ENCODE data around the gene ST6GALNAC4. TPM values are rescaled to one million over a fixed set of nuclear protein-coding genes. Genes with fewer than 3 reads are reported as not detected.

The ST6GALNAC4 gene
- total RNA-seq, 1 experiment from 2014 or later, result 15.4 TPM

GRCh38 chr9:127963359-127964064 is 46.7 kb upstream of the ST6GALNAC4 start:
- Histone ChIP-seq H2AK5ac (ENCODE audit: insufficient read length, low read length) (no peak overlapping the region), H4K20me1 (ENCODE audit: control insufficient read depth, insufficient read depth, insufficient read length) (no peaks in the 10 kb centered on the region), H3K4me2 (ENCODE audit: insufficient read depth, insufficient read length, low read length) (no peak overlapping the region), H3K4me1 (ENCODE audit: insufficient read depth, low read length) (no peaks in the 10 kb centered on the region; the same call in 1 of the 2 replicates), H4K5ac (ENCODE audit: insufficient read length, low read depth, low read length) (no peak overlapping the region), H3K14ac (ENCODE audit: insufficient read depth, low read length) (peak overlapping the region; percentile 34; the same call in 1 of the 2 replicates), H3K79me2 (ENCODE audit: insufficient read depth, low read length) (peaks cover 13% of the 10 kb centered on the region; the same call in 1 of the 2 replicates), H3K23ac (ENCODE audit: insufficient read length, low read depth, low read length) (no peak overlapping the region), H2BK20ac (ENCODE audit: low read depth, low read length, poor library complexity, severe bottlenecking) (no peak overlapping the region), H2BK12ac (ENCODE audit: insufficient read length, low read depth, low read length) (no peak overlapping the region), H3T11ph (ENCODE audit: low read length) (no peak overlapping the region), H2BK5ac (ENCODE audit: insufficient read length, low read length) (no peak overlapping the region), H2AFZ (ENCODE audit: low read length) (no peak overlapping the region), H3K9ac (ENCODE audit: extremely low read depth, insufficient read length, low read length) (no peak overlapping the region), H2BK120ac (ENCODE audit: low read depth, low read length, poor library complexity, severe bottlenecking) (no peak overlapping the region), H3K18ac (ENCODE audit: insufficient read length, low read depth, low read length) (no peak overlapping the region), H3K23me2 (ENCODE audit: insufficient read length, low read depth, low read length, poor library complexity, severe bottlenecking) (no peaks in the 10 kb centered on the region), H3K4ac (ENCODE audit: low read depth, low read length) (no peak overlapping the region), H3K56ac (ENCODE audit: insufficient read length, low read depth, low read length) (no peak overlapping the region), H3K79me1 (ENCODE audit: insufficient read depth, low read depth, low read length, poor library complexity, severe bottlenecking) (peaks cover 5% of the 10 kb centered on the region), H3K9me3 (ENCODE audit: control insufficient read depth, low read depth, low read length) (no peaks in the 10 kb centered on the region), H4K8ac (replicated peaks; ENCODE audit: insufficient read length, low read depth, low read length) (no peak overlapping the region), H4K91ac (ENCODE audit: insufficient read length, low read depth, low read length) (no peak overlapping the region), H2BK15ac (ENCODE audit: low read depth, low read length) (no peak overlapping the region), H3K27me3 (ENCODE audit: insufficient read depth, low read length) (no peaks in the 10 kb centered on the region), H3K27ac (ENCODE audit: insufficient read length, low read depth, low read length) (no peak overlapping the region)
- no peak for DNase-seq
- Mint-ChIP-seq H3K9me3 (no peaks in the 10 kb centered on the region), H3K27me3 (ENCODE audit: low read depth) (no peaks in the 10 kb centered on the region), H3K27ac (peak overlapping the region; percentile 49 to 81 (median 76); a peak in 4 of 7 replicates), H3K4me3 (no peak overlapping the region), H3K36me3 (ENCODE audit: insufficient read depth in 1 of 3, low read depth in 3 of 3) (peaks cover 0 to 9% (median 4%) of the 10 kb centered on the region in 3 experiments; a peak in 5 of 7 replicates), H3K4me1 (peaks cover 59 to 72% of the 10 kb centered on the region in 2 experiments)
- TF ChIP-seq CTCF (conservative IDR thresholded peaks at IDR 0.05), result no peak
- WGBS (ENCODE audit: extremely low coverage, insufficient read length, low lambda C conversion rate), result no CpG with 5 or more reads among the region's 19 CpGs

Measured in H9 (cell line).